GM13977 (cell line): Measurements from ENCODE around the gene ZFP91.
A peak's percentile ranks its signal among the peaks of the same experiment; 100 is the strongest.

Experiments used
- DNase-seq: peaks from one replicate; pipeline ENCODE4 v3.0.0; 2012; ENCODE audit warnings: low spot score
- CTCF ChIP-seq: IDR thresholded peaks from 2 replicates; pipeline ENCODE4 v1.5.1; 2012; ENCODE audit warnings: mild to moderate bottlenecking, control low read depth; ENCODE audit not compliant: insufficient read depth; ENCODE audit errors: extremely low read depth, missing control alignments
- in situ Hi-C: fragments of 300-500 bp; cut with MboI; formaldehyde crosslinking; loops from one replicate; pipeline ENCODE4 v1.12.0; 2022; ENCODE audit warnings: low sequenced_read_pairs, low pct_unique_long_range_greater_than_20kb, mixed read lengths, inconsistent platforms; ENCODE audit not compliant: unreplicated experiment

Gene ZFP91

GRCh38 chr11:58626934-58627483, 48.1 kb downstream of the ZFP91 start:
- TF ChIP-seq CTCF: no peak
- in situ Hi-C loops: no loop called here

GRCh38 chr11:58628446-58628845, 49.6 kb downstream of the ZFP91 start:
- no peak for DNase-seq
- TF ChIP-seq CTCF: no peak
- in situ Hi-C loops: no loop called here

More at GRCh38 chr11:58626934-58627483, 48.1 kb downstream of the ZFP91 start:
- DNase-seq: no peak

- in situ Hi-C loops: no loop called here
- DNase-seq: peak; percentile 37
- peak; percentile 78 for TF ChIP-seq CTCF
Observed at GRCh38 chr11:58629857-58630256, 51.0 kb downstream of the ZFP91 start.

GRCh38 chr11:58631378-58631777, 52.5 kb downstream of the ZFP91 start:
- no peak for TF ChIP-seq CTCF
- DNase-seq: no peak
- in situ Hi-C loops: no loop called here

GRCh38 chr11:58632510-58632909, 53.6 kb downstream of the ZFP91 start:
- DNase-seq: no peak
- in situ Hi-C loops: no loop called here
- no peak for TF ChIP-seq CTCF

- TF ChIP-seq CTCF: no peak
- in situ Hi-C loops: no loop called here
- no peak for DNase-seq
Observed at GRCh38 chr11:58636587-58636986, 57.7 kb downstream of the ZFP91 start.

- TF ChIP-seq CTCF: no peak
- in situ Hi-C loops: no loop called here
- DNase-seq: no peak
Observed at GRCh38 chr11:58637371-58637770, 58.5 kb downstream of the ZFP91 start.
